ENCODE data around the gene IKZF1. TPM values are rescaled to one million over a fixed set of nuclear protein-coding genes. Genes with fewer than 3 reads are reported as not detected.

The IKZF1 gene
- total and polyA plus RNA-seq, 2 of the 4 experiments (the other 2 are of a cell fraction) = not detected

- DNase-seq (no peak), ATAC-seq (ENCODE audit: low read depth) (no peak)
- no peak overlapping the region for H3K9ac ChIP-seq (ENCODE audit: low read depth, low read length)
- in situ Hi-C loops (cut with MboI; ENCODE audit: low sequenced_read_pairs) = no loop called here
- intact Hi-C loops (cut with micrococcal nuclease) = no loop called here
- H3K9me3 ChIP-seq (ENCODE audit: control insufficient read depth, insufficient read depth, low read length) = no peaks in the 10 kb centered on the region
- H2AFZ ChIP-seq (replicated peaks; ENCODE audit: low read length, poor library complexity) = no peak overlapping the region
- ChIA-PET POLR2A (ENCODE audit: unreplicated experiment) (no interaction called here), CTCF (no interaction called here)
- no peak overlapping the region for H3K4ac ChIP-seq (ENCODE audit: low read depth, low read length)
- no TSS peak for BruUV-seq (replicated peaks)
- H3K79me1 ChIP-seq (ENCODE audit: low read depth in 1 of 2, low read length in 2 of 2) = no peaks in the 10 kb centered on the region
- no peak overlapping the region for H2BK5ac ChIP-seq (ENCODE audit: low read depth, low read length, poor library complexity, severe bottlenecking)
- no peaks in the 10 kb centered on the region for H3K4me1 ChIP-seq (ENCODE audit: control insufficient read depth, insufficient read depth, low read length)
- H3K4me3 ChIP-seq (ENCODE audit: insufficient read depth, low read depth, low read length) = no peak overlapping the region
- no peaks in the 10 kb centered on the region for H4K20me1 ChIP-seq (ENCODE audit: insufficient read depth, low read length)
- H4K5ac ChIP-seq (ENCODE audit: low read depth, low read length) = no peak overlapping the region
- H3K56ac ChIP-seq (ENCODE audit: extremely low read depth, insufficient read depth, low read length) = no peak overlapping the region
- H4K91ac ChIP-seq (ENCODE audit: insufficient read depth, low read depth, low read length) = no peak overlapping the region
- WGBS, 2 experiments (ENCODE audit: extremely low coverage in 2 of 2, insufficient read length in 1 of 2) = no CpG with 5 or more reads among the region's 11 CpGs
- H2BK15ac ChIP-seq (ENCODE audit: low read depth, low read length) = no peak overlapping the region
- no peak overlapping the region for H2AK9ac ChIP-seq (replicated peaks; ENCODE audit: low read depth, low read length, poor library complexity)
- H4K8ac ChIP-seq (ENCODE audit: low read depth in 2 of 2, low read length in 2 of 2) = no peak overlapping the region
- H2AK5ac ChIP-seq (ENCODE audit: low read depth, low read length) = no peak overlapping the region
- no peak overlapping the region for H2BK120ac ChIP-seq (ENCODE audit: low read depth, low read length)
- dilution Hi-C loops (cut with HindIII; ENCODE audit: low sequenced_read_pairs, unreplicated experiment) = no loop called here
- TF ChIP-seq CEBPB (IDR thresholded peaks at IDR 0.05; ENCODE audit: low read depth, low read length) (no peak), CHD1 (IDR thresholded peaks at IDR 0.05; ENCODE audit: low read depth, low read length) (no peak), RFX5 (IDR thresholded peaks at IDR 0.05; ENCODE audit: low read depth, low read length) (no peak), RAD21 (IDR thresholded peaks at IDR 0.05; ENCODE audit: low read length) (no peak), POLR2A (IDR thresholded peaks at IDR 0.05; ENCODE audit: low read depth, low read length) (no peak), SMC3 (IDR thresholded peaks at IDR 0.05; ENCODE audit: low read depth, low read length) (no peak), ELK1 (IDR thresholded peaks at IDR 0.05; ENCODE audit: borderline replicate concordance, low read depth, low read length) (no peak), CTCF (conservative IDR thresholded peaks at IDR 0.05; ENCODE audit: low read depth, low read length) (no peak), USF2 (IDR thresholded peaks at IDR 0.05; ENCODE audit: low read depth, low read length) (no peak), RCOR1 (IDR thresholded peaks at IDR 0.05; ENCODE audit: insufficient replicate concordance, low read length) (no peak), FOS (IDR thresholded peaks at IDR 0.05; ENCODE audit: low read depth, low read length) (no peak), MAFK (IDR thresholded peaks at IDR 0.05; ENCODE audit: low read depth, low read length) (no peak)
- no peak overlapping the region for H2BK20ac ChIP-seq (ENCODE audit: low read depth, low read length)
- H3K9me1 ChIP-seq (ENCODE audit: insufficient read depth, low read length) = no peaks in the 10 kb centered on the region
- no peaks in the 10 kb centered on the region for H3K36me3 ChIP-seq (ENCODE audit: control insufficient read depth, insufficient read depth, low read length)
- H3K27me3 ChIP-seq (ENCODE audit: control insufficient read depth, insufficient read depth, low read length) = no peaks in the 10 kb centered on the region
- H3K27ac ChIP-seq (ENCODE audit: insufficient read depth, low read length) = no peak overlapping the region
- H3K18ac ChIP-seq (ENCODE audit: low read depth, low read length) = no peak overlapping the region
- no peak overlapping the region for H3K4me2 ChIP-seq (ENCODE audit: low read depth, low read length)
- no peak overlapping the region for H3K23ac ChIP-seq (ENCODE audit: low read depth, low read length)
- no peak overlapping the region for H3K14ac ChIP-seq (replicated peaks; ENCODE audit: low read depth, low read length)
These were observed 82.8 kb downstream of the IKZF1 start for GRCh38 chr7:50387351-50387750.
